BLaER1 treated with 17β-estradiol and CSF1 and Interleukin-3, amounts not matched to agents 10 nM and 100 nM (cell line): ENCODE data around the gene CHRM5.

Experiments
- H3K27ac ChIP-seq, 11 experiments: shearing (Covaris generic); formaldehyde crosslinking; 2 replicates each; pipeline ENCODE4 v1.8.1; 2022
- H3K27me3 ChIP-seq, 11 experiments: shearing (Covaris generic); formaldehyde crosslinking; 2 replicates each; pipeline ENCODE4 v1.8.1; 2022
- H3K36me3 ChIP-seq, 11 experiments: shearing (Covaris generic); formaldehyde crosslinking; 2 replicates each; pipeline ENCODE4 v1.8.1; 2022
- H3K4me1 ChIP-seq, 10 experiments: shearing (Covaris generic); formaldehyde crosslinking; 2 replicates each; pipeline ENCODE4 v1.8.1; 2022
- H3K4me2 ChIP-seq, 11 experiments: shearing (Covaris generic); formaldehyde crosslinking; 2 replicates each; pipeline ENCODE4 v1.8.1; 2022
- H3K4me3 ChIP-seq, 10 experiments: shearing (Covaris generic); formaldehyde crosslinking; 2 replicates each; pipeline ENCODE4 v1.8.1; 2022
- H3K9ac ChIP-seq, 11 experiments: shearing (Covaris generic); formaldehyde crosslinking; 2 replicates each; pipeline ENCODE4 v1.8.1; 2022
- H3K9me3 ChIP-seq, 11 experiments: shearing (Covaris generic); formaldehyde crosslinking; replicated peaks in 1 of 11; 2 replicates each; pipeline ENCODE4 v1.8.1; 2022
- H4K20me1 ChIP-seq, 11 experiments: shearing (Covaris generic); formaldehyde crosslinking; 2 replicates each; pipeline ENCODE4 v1.8.1; 2022
- Cebpa-rat ChIP-seq, 11 experiments: shearing (Covaris generic); IDR thresholded peaks; 2 replicates each; pipeline ENCODE4 v1.8.1; 2022

The CHRM5 gene

GRCh38 chr15:34099914-34100313 is 131.6 kb downstream of the CHRM5 start:
- H3K27me3 ChIP-seq, result no peaks in the 10 kb centered on the region
- H3K9ac ChIP-seq, result peak overlapping the region in 8 of 11 experiments; percentile 88 to 96 (median 92); a peak in 10 of 22 replicates
- H3K36me3 ChIP-seq, result peaks cover 14 to 34% (median 22%) of the 10 kb centered on the region in 11 experiments
- peaks cover 0 to 20% (median 16%) of the 10 kb centered on the region in 11 experiments; a peak in 16 of 22 replicates for H3K9me3 ChIP-seq
- H3K4me2 ChIP-seq, result peak overlapping the region; percentile 76 to 92 (median 85)
- peaks cover 0 to 45% (median 8%) of the 10 kb centered on the region in 11 experiments; a peak in 10 of 22 replicates for H4K20me1 ChIP-seq
- peaks cover 18 to 27% (median 22%) of the 10 kb centered on the region in 10 experiments for H3K4me1 ChIP-seq
- no peak overlapping the region for H3K27ac ChIP-seq
- peak overlapping the region; percentile 88 to 99 (median 92); a peak in 14 of 20 replicates for H3K4me3 ChIP-seq
- no peak for TF ChIP-seq Cebpa-rat (IDR thresholded peaks at IDR 0.05)

GRCh38 chr15:34101366-34102174 is 133.3 kb downstream of the CHRM5 start, which contains the start of the genes EMC7 and PGBD4:
Gene EMC7, minus strand, starts transcription at chr15:34101862. Its CDS starts 23 bp downstream, at chr15:34101839.
Gene PGBD4, plus strand, starts transcription at chr15:34102083. Its CDS starts 449 bp downstream, at chr15:34102532.
- H3K9me3 ChIP-seq, result peaks cover 0 to 20% (median 16%) of the 10 kb centered on the region in 11 experiments; a peak in 16 of 22 replicates
- peaks cover 0 to 18% (median 10%) of the 10 kb centered on the region in 11 experiments; a peak in 9 of 22 replicates for H3K36me3 ChIP-seq
- no peak for TF ChIP-seq Cebpa-rat (IDR thresholded peaks at IDR 0.05)
- peaks cover 0 to 35% (median 8%) of the 10 kb centered on the region in 11 experiments; a peak in 10 of 22 replicates for H4K20me1 ChIP-seq
- H3K4me1 ChIP-seq, result peaks cover 18 to 27% (median 22%) of the 10 kb centered on the region in 10 experiments
- H3K4me3 ChIP-seq, result peak within 1 kb of the TSS; percentile 88 to 99 (median 92)
- no peaks in the 10 kb centered on the region for H3K27me3 ChIP-seq
- H3K4me2 ChIP-seq, result peak within 1 kb of the TSS; percentile 76 to 92 (median 85)
- H3K27ac ChIP-seq, result peak within 1 kb of the TSS; percentile 77 to 94 (median 86)
- H3K9ac ChIP-seq, result peak within 1 kb of the TSS; percentile 88 to 96 (median 91)

DNA sequence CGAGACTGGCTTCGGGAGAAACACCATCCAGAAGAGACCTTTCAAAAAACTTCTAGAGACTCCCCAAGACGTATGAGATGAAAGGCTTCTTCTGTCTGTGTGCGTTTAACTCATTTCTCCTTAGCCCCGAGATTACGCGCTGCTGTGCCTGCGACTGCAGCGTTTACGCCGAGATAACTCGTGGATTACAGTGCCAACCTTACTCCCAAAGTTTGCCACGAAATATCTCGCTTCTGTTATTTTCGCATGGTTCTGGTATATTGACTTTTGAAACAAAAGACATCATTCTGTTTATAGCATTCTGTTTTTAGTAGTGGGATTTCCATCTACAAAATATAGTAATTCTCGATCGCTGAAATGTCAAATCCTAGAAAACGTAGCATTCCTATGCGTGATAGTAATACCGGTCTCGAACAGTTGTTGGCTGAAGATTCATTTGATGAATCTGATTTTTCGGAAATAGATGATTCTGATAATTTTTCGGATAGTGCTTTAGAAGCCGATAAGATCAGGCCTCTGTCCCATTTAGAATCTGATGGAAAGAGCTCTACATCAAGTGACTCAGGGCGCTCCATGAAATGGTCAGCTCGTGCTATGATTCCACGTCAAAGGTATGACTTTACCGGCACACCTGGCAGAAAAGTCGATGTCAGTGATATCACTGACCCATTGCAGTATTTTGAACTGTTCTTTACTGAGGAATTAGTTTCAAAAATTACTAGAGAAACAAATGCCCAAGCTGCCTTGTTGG is 134.1 kb downstream of the CHRM5 start:
- Histone ChIP-seq H3K4me1 (peaks cover 18 to 27% (median 22%) of the 10 kb centered on the region in 10 experiments), H3K4me2 (peak overlapping the region; percentile 59 to 87 (median 79))
- no peak for TF ChIP-seq Cebpa-rat (IDR thresholded peaks at IDR 0.05)

GRCh38 chr15:34106423-34106822 is 138.1 kb downstream of the CHRM5 start:
- Histone ChIP-seq H3K4me3 (no peak overlapping the region), H3K4me1 (peaks cover 6 to 9% (median 6%) of the 10 kb centered on the region in 10 experiments; a peak in 15 of 20 replicates), H4K20me1 (no peaks in the 10 kb centered on the region), H3K36me3 (peaks cover 0 to 11% (median 6%) of the 10 kb centered on the region in 11 experiments; a peak in 5 of 22 replicates), H3K9ac (no peak overlapping the region), H3K27ac (no peak overlapping the region), H3K4me2 (no peak overlapping the region), H3K9me3 (peaks cover 0 to 20% (median 16%) of the 10 kb centered on the region in 11 experiments; a peak in 16 of 22 replicates), H3K27me3 (no peaks in the 10 kb centered on the region)
- no peak for TF ChIP-seq Cebpa-rat (IDR thresholded peaks at IDR 0.05)

More for the DNA sequence above, 134.1 kb downstream of the CHRM5 start:
- Histone ChIP-seq H3K36me3 (peaks cover 0 to 18% (median 9%) of the 10 kb centered on the region in 11 experiments; a peak in 7 of 22 replicates), H3K27ac (peak overlapping the region; percentile 77 to 94 (median 86); a peak in 21 of 22 replicates), H3K9ac (peak overlapping the region; percentile 85 to 96 (median 91)), H3K27me3 (no peaks in the 10 kb centered on the region), H3K4me3 (peak overlapping the region; percentile 88 to 99 (median 92)), H4K20me1 (peaks cover 0 to 30% (median 8%) of the 10 kb centered on the region in 11 experiments; a peak in 8 of 22 replicates), H3K9me3 (peaks cover 0 to 20% (median 16%) of the 10 kb centered on the region in 11 experiments; a peak in 16 of 22 replicates)

- Histone ChIP-seq H3K9ac (no peak overlapping the region), H3K27ac (no peak overlapping the region), H3K4me1 (peaks cover 5 to 8% (median 6%) of the 10 kb centered on the region in 10 experiments; a peak in 15 of 20 replicates), H3K9me3 (peaks cover 0 to 20% (median 16%) of the 10 kb centered on the region in 11 experiments; a peak in 16 of 22 replicates), H3K4me2 (no peak overlapping the region), H3K36me3 (peaks cover 0 to 11% (median 6%) of the 10 kb centered on the region in 11 experiments; a peak in 5 of 22 replicates), H3K4me3 (no peak overlapping the region), H4K20me1 (no peaks in the 10 kb centered on the region), H3K27me3 (no peaks in the 10 kb centered on the region)
- peak in 1 of 11 experiments; percentile 44; a peak in 1 of 22 replicates for TF ChIP-seq Cebpa-rat (IDR thresholded peaks at IDR 0.05)
Observed at GRCh38 chr15:34107315-34107714, 139.0 kb downstream of the CHRM5 start.

DNA sequence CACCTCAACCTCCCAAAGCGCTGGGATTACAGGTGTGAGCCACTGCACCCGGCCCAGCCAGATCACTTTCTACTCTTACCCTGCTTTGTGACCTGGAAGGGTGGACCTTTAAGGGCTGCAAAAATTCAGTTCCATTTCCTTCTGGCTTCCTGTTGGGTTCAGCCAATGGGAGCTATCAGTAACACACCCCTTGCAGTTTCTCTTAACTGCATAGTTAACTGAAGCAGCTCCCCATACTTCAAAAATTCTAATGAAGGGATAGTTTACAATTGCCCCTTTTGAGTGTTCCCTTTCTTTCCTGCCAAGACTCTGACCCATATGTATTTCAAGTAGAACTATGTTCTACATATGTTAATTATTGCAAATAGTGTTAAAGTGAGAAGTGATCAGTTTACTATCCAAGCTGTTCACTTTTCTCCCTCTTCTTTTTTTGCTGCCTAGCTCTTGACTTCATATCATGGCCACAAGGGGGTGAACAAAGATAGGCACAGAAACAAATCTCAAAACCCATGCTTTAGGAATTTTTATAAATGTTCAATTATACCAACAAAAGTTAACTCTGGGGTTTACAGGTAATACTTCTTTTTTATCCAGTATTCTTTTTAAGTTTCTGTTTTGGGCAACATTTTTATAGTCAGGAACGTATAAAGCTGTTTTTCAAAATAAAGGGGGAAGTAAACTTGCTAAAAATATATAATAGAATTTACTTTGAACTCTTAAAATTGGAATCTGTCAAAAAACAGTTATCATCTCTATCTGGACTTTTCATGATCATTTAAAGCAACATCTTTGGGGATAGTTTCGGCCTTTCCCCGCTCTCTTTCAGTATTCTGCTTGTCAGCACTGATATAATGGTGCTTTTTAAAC is 141.7 kb downstream of the CHRM5 start:
- TF ChIP-seq Cebpa-rat (IDR thresholded peaks at IDR 0.05), result no peak
- H3K4me2 ChIP-seq, result no peak overlapping the region
- no peaks in the 10 kb centered on the region for H4K20me1 ChIP-seq

DNA sequence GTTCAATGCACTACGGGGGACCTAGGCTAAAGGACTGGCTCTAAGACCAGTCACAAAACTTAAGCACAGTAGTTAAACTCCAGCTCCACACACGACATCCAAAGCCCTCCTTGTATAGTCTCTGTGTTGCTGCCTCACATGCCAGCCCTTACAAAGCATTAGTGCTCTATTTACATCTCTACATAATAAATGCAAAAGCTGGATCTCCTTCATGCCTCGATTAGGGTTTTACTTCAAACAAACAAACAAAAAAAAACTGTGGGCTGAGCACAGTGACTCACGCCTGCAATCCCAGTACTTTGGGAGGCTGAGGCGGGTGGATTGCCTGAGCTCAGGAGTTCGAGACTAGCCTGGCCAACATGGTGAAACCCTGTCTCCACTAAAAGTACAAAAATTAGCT is 143.2 kb downstream of the CHRM5 start:
- no peak for TF ChIP-seq Cebpa-rat (IDR thresholded peaks at IDR 0.05)
- Histone ChIP-seq H4K20me1 (no peaks in the 10 kb centered on the region), H3K27ac (no peak overlapping the region), H3K9ac (no peak overlapping the region), H3K27me3 (no peaks in the 10 kb centered on the region), H3K9me3 (peaks cover 0 to 6% (median 0%) of the 10 kb centered on the region in 11 experiments; a peak in 4 of 22 replicates), H3K36me3 (no peaks in the 10 kb centered on the region), H3K4me1 (no peaks in the 10 kb centered on the region), H3K4me3 (no peak overlapping the region), H3K4me2 (no peak overlapping the region)

More for the DNA sequence above, 141.7 kb downstream of the CHRM5 start:
- Histone ChIP-seq H3K9me3 (peaks cover 0 to 6% (median 0%) of the 10 kb centered on the region in 11 experiments; a peak in 4 of 22 replicates), H3K27me3 (no peaks in the 10 kb centered on the region), H3K27ac (no peak overlapping the region), H3K4me1 (no peaks in the 10 kb centered on the region), H3K9ac (no peak overlapping the region), H3K4me3 (no peak overlapping the region), H3K36me3 (no peaks in the 10 kb centered on the region)

- Histone ChIP-seq H3K4me1 (no peaks in the 10 kb centered on the region), H4K20me1 (no peaks in the 10 kb centered on the region), H3K9me3 (peaks cover 0 to 6% (median 0%) of the 10 kb centered on the region in 11 experiments; a peak in 4 of 22 replicates), H3K4me2 (no peak overlapping the region), H3K36me3 (no peaks in the 10 kb centered on the region), H3K4me3 (no peak overlapping the region), H3K9ac (no peak overlapping the region), H3K27me3 (no peaks in the 10 kb centered on the region), H3K27ac (no peak overlapping the region)
- TF ChIP-seq Cebpa-rat (IDR thresholded peaks at IDR 0.05), result no peak
Observed at GRCh38 chr15:34114215-34114614, 145.9 kb downstream of the CHRM5 start.
